ENCODE measurements around the gene APBA2.

The APBA2 gene

DNA sequence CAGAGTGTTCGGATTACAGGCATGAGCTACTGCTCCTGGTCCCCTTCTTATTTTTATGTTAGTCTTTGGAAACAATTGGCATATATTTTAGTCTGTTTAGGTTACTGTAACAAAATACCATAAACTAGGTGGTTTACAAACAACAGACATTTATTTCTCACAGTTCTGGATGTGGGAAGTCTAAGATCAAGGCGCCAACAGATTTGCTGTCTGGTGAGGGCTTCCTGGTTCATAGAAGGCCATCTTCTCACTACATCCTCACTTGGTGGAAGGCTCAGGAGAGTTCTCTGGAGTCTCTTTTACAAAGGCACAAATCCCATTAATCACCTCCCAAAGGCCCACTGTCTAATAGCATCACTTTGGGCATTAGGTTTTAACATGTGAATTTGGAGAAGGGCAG is 101.0 kb downstream of the APBA2 start:
- no peak for DNase-seq

DNA sequence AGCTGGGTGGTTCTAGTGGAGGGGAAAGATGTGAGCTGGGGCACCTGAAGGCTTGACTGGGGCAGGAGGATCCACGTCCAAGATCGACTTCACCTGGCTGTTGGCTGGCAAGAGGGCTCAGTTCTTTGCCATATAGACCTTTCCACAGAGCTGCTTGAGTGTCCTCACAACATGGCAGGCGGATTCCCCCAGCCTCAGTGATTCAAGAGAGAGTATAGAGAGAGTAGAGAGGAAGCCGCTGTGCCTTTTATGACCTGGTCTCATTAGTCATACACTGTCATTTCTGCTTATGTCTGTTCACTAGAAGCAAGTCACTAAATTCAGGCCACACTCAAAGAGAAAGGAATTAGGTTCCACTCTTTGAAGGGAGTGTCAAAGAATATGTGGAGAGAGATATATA is 101.6 kb downstream of the APBA2 start:
- no peak for DNase-seq

DNA sequence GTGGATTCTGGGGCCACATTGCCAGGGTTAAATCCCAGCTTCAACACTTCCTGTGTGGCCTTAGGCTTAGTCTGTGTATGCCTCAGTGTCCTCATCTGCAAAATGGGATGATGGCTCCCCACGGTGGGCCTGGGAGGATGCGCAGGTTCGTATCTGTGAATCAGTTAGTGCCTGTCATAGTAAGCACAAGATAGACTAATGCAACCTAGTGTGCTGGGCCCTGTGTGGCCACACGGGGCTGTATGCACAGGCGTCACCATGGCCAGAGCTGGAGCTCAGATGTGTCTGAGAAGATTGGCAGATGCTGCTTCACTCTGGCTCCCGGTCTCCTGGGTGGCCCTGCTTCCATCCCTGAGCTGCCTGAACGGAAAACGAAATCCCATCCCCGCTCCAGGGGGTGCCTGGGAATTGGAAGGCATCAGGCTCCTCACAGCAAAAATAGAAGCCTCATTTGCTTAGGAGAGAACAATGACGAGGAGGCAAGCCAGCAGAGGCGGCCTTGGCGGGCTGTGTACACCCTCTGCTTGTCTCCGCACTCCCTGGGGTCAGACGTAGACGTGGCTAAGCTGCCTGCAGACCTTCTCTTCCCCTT is 103.6 kb downstream of the APBA2 start:
- DNase-seq: no peak

DNA sequence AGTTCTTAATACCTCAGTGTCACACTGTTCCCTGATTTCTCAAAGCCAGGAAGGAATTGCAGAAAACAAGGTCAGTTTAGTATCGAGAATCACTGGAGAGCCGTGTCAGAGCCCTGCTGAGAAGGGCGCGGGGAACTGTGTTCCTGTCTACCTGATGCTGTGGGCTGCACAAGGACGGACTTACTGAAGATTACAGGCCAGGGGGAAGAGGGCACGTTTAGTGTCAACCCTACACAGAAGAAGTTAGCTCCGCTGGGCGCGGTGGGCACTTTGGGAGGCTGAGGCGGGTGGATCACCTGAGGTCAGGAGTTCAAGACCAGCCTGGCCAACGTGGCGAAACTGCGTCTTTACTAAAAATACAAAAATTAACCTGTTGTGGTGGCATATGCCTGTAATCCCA is 104.1 kb downstream of the APBA2 start:
- no peak for DNase-seq

DNA sequence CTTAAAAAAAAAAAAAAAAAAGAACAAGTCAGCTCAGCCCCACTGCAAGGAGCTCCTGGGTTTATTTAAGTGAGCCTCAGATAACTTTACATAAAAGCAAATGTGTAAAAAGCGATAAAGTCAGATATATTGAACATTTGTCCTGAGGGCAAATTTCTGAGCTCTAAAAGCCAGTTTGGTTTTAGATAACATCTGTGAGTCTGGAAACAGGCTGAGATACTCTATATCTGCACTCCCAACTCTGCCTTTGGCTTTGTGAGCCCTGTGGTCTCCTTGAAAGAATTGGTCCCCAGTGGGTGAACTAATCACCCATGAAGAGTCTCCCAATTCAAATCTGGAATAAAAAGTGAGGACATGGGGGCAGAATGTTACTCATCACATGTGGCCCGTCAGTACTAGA is 104.6 kb downstream of the APBA2 start:
- DNase-seq: no peak

DNA sequence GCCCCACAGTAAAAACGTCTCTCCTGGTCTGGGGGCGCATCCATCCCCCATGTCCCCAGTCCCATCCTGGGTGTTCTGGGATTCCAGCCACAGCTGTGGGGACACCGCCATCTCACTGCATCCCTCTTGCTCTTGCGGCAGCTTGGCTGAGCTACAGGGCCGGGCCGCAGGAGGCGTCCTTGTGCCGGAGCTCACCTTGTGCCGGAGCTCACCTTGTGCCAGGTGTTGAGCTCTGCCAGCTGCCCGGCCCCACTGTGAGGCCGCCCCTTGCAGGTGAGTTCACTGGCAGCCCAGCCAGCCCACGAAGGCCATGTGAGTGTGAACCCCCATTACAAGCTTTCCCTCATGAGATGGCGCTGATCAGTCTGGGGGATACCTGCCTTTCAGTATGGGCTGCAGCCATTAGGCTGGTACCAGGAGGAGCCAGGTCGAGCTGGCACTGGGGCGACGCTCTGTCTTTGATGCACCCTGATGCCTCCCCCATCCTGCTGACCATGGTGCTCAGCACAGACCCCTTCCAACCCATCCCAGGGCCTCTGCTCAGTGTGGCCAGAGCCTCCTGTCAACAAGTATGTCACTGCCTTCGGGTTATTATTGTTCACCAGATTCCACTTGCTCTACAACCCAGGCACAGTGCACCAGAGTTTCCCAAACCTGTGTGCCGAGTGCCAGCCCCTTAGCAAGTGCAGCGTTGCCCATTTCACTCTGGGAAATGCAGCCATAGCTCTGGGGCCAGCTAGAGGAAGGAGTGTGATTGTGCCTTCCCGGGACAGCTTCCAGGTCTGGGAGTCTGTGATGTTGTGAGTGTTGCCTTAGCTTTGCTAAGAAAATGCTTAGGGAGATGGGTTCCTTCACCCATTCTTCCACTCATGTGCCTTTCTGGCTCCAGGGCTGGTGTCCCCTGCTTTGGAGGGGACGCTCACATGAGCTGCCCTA is 105.7 kb downstream of the APBA2 start:
- DNase-seq: no peak

DNA sequence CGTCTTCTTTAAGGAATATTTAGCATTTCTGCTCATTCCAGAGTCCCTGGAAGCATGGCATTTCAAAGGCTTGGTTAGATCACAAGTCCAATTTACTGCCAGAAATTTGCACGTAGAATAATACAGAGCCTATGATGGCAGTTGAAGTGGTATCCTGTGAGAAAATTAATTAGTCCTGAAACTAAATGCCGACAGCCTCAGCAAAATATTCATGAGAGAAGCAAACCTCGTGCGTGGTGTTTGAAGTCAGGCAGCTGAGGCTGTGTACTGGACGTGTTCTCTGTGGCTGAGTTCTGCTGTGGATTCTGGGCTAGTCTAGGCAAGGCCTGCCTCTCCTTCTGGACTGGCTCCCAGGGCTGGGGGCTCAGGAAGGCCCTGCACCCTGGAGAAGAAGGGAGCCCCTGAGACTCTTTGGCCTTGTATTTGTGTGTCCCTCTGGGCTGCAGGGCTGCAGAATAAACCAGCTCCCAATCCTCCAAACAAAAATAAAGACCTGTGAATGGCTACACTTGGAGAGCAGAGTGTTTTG is 106.6 kb downstream of the APBA2 start:
- DNase-seq: no peak

DNA sequence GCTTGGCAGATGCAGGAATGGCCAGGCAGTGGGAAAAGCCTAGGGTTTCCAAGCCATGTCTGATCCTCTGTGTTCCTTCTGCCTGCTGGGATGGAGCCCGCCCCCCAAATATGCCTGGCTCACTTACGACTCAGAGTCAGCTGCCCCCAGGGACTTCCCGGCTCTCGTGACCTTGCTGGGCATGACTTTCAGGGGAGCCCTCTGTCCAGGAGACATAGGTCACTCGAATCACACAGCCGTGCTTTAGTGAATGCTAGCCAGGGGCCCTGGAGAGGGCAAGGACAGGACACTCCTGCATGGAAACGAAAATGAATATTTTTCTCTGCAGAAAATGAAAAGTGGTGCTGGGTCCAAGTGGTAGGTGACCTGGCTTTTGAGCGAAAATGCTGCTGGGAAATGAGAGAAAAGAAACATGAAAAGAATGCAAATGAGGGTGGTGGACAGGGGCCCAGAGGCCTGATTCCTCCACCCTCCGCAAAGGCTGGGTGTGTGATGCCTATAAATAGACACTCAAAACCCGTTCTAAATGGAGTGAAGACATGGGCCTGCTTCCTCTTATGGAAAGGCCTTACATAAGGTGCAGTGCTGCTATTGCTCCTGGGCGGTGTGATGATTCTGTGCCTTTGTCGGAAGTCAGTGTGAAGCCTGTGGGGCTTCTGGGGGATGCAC is 107.4 kb downstream of the APBA2 start:
- DNase-seq: no peak

DNA sequence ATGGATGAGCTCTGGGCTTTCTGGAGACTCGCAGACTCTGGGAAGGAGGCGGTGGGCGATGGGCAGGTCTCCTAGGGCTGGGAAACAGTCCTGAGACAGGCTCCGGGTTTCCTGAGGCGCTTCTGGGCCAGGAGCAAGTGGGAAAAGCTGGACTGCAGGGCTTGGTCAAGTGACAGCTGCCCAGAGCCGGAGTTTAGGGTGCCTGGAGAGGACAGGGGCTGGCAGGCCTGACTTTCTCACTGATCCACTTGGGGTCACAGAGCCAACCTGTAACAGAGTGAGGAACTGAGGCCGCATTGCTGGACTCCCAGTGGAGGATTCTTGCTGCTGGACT is 107.9 kb downstream of the APBA2 start:
- DNase-seq: no peak

DNA sequence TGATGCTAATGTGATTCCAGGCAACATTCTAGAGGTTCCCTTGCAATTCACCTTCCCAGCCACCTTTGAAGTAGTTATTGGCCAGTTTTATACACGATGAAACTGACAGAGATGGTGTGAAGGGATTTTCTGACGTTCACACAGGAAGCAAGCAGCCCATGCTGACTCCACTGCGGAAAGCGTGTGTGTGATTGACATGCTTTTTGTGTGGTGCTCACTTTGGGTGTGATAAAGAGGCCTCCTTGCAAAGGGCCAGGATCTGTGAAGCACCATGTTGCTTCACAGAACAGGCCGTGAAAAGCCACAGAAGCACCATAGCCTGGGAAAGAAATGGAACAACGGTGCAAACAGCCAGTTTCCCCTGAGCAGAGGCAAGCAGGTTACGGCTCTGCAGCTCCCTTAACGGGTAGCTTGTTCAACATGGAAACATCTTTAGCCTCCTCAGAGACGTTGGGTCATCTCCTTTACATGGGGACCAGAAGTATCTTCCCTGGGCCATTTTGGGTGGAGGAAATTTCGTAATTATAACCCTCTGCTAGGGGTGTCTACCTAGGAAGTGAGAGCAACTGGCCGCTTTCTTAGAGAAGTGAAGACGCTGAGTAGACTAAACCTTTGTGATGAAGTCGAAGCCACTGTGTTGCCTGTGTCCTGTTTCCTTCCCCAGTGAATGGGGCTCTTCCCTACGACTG is 108.5 kb downstream of the APBA2 start:
- DNase-seq: no peak

DNA sequence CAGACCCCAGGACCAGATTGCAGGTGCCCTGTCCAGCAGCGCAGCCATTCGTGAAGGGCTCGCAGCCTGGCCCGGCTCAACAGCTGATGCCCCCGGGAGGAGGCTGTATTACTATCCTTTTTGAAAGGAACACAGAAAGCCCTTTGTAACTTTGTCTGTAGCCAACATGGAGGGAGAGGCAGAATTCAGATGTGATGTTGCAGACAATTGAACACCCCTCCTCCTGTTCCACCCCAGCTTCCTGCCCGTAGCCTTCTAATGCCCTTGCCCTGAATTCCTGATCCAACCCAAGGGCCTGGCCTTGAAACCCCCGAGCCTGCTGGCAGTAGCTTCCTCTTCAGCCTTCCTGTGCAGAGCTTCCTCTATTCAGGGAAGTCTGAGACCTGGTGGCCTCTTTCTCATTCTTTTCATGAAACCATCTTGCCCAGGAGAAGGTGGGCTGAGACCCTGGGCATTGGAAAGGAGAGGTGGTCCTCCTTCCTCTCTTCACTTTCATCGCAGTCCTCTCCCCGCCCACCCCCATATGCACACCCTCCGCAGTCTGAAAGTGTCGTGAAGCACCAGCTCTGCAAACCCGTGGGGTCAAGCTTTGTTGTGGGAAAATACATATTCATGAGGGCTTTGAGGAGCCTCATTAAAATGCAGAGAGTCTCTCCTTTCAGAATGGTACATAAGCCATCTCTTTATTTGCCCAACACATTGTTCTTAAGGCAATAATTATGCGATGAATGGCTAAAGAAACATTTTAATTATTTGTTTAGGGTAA is 109.2 kb downstream of the APBA2 start:
- DNase-seq: no peak

DNA sequence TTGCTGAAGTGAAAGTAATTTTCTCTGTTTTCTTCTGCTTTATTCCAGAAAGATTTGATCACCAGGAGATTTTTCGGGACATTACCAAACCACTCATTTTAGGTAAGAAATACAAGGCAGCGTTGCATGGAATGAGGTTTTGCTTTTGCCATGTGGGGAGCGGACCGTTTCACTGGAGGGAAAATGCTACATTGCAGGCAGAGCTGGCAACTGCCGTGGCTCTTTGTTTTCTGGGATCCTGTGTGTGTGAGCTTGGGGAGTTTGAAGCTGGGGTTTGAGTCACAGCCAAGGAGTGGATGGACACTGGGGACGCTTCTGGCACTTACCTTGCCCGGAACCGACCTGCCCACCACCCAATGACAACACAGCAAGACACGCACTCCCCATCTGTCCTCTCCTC is 109.9 kb downstream of the APBA2 start:
- no peak for DNase-seq

DNA sequence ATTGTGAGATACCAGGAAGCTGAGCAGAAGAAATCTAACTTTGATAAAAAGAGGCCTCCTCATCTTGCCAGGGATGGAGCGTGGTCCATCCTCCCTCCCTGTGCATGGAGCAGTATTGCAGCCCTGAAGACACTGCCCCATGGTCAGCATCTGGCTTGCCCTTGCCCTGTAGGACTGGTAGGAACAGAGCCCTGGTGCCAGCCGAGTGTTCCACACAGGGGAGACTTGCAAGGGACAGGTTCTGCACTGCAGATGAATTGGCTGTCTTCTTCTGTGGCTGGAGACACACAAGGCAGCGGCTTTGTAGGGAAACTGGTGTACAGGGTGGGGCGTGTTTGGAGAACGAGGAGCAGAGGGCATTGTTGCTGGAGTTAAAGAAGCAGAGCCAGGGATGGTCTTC is 110.5 kb downstream of the APBA2 start:
- DNase-seq: no peak

DNA sequence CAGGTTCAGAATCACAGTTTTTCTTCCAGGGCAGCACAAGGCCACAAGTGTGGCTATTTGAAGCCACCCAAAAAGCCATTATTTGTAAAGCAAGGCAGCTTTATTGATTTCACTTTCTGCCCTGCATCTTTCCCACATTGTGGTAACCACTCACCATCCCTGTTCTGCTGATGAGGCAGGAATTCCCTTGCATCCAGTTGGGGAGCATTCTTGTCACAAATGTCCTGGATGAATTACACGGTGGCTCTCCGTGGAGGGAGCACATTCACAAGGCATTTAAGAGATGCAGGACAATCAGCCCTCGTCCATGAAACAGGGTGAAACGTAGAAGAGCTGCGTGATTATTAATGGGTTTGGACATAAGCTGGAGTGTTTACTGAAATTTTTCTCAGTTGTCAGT is 111.2 kb downstream of the APBA2 start:
- no peak for DNase-seq

DNA sequence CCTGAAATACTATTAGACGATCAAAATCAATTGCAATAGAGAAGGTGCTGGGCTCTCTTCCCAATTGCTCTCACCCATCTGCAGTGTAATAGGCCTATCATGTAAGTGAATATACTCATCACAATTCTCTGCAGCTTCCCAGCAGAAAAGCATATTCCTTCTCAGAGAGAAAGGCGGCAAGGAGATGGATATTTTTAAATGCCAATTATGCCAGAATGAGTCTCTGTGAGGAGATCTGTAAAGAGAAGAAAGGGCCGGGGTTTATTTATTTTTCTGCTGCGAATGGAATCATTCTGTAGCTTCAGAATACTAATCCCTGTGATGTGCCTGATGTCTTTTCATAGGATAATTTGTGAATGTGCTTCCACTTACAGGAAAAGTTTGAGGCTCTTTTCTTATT is 112.0 kb downstream of the APBA2 start:
- no peak for DNase-seq

DNA sequence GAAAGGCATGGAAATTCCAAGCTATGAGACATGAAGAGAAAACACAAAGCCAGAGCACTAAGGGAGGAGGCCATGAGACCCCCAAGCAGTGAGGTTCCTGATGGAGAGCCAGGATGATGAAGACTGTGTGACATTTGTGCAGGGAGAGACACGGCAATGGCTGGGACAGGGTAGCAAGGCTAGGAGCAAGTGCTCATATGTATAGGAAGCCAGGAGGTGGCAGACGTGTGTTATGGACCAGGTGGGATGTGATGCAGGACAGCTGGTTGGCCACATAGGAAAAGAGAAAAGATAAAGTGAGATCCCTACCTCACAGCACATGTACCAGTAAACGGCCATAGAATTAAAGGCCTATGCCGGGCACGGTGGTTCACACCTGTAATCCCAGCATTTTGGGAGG is 112.7 kb downstream of the APBA2 start:
- DNase-seq: no peak

DNA sequence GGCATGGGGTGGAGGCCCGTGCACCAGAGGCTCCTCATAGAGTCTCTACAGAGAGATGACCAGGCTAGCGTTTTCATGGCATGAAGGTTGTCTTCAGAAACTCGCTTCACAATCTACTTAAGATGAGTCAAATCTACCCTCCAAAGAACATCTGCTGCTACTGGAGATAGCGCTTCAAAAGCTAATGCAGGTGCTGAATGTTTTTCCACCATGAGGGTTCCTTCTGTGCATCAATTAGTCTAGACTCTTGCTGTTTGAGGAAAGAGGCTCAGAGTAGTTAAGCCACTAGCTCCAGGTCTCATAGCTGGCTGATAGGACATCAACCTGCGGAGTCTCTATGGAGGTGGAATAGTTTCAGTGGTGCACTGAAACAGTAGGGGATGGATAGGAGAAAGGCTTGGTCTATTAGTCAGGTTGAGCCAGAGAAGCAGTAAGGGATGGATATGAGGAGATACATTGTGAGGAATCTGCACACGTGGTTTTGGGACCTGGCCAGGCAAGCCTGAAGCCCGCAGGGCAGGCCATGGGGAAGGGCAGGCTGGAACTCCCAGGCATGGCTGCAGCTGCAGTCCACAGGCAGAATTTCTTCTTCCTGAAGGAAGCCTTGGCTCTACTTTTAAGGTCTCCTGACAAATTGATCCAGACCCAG is 117.5 kb downstream of the APBA2 start:
- DNase-seq: no peak

DNA sequence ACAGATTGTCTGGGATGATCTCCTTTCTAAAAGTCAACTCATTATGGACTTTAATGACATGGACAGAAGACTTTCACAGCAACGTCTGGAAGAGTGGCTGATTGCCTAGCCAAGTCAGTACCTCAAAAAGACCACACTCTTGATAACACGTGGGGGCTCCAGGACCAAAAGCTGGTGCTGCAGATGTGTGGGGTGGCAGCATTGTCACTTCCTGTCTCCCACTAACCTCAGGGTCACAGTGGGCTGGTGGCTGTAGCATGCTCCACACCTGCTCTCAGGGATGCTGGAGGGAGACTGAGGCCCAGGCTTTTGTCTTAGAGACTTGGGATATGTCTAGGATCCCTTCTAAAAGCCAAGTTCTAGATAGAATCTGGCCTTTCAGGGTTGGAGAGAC is 118.1 kb downstream of the APBA2 start:
- no peak for DNase-seq

DNA sequence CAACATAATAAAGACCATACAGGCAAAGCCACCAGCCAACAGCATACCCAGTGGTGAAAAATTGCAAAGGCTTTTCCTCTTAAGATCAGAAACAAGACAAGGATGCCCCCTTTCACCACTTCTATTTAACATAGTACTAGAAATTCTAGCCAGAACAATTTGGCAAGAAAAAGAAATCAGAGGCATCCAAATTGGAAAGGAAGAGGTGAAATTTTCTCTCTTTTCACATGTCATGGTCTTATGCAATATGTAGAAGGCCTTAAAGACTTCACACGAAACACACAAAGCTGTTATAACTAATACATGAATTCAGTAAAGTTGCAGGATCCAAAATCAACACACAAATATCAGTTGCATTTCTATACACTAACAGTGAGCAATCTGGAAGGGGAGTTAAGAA is 120.2 kb downstream of the APBA2 start:
- no peak for DNase-seq

DNA sequence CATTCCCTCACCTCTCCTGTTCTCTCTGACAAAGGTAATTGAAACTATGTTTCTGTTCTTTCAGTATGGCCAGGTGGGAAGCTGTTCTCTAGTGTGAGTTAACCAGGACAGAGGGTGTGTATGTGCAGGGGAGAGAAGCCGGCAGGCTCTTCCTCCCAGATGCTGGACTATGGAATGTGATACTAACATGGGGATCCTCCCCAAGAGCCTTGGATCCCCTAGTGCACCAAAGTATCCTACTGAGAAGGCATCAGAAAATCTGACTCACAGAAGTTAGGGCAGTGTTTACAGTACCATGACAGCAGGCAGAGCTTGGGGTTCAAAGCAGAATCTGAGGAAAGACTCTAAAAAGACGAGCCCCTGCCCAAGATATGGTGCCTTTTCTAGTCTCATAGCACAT is 123.1 kb downstream of the APBA2 start:
- DNase-seq: no peak

DNA sequence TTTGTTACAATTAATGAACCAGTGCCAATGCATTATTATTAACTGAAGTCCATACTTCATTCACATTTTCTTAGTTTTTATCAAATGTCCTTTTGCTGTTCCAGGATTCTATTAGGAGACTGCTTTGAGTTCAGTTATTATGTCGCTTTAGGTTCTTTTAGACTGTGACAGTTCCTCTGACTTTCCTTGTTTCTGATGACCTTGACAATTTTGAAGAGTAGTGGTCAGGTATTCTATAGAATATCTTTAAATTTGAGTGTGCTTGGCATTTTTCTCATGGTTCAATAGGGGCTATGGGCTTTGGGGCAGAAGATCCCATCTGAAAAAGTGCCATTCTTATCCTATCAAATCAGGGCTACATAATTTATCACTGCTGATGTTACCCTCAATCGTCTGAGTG is 126.3 kb downstream of the APBA2 start:
- no peak for DNase-seq

DNA sequence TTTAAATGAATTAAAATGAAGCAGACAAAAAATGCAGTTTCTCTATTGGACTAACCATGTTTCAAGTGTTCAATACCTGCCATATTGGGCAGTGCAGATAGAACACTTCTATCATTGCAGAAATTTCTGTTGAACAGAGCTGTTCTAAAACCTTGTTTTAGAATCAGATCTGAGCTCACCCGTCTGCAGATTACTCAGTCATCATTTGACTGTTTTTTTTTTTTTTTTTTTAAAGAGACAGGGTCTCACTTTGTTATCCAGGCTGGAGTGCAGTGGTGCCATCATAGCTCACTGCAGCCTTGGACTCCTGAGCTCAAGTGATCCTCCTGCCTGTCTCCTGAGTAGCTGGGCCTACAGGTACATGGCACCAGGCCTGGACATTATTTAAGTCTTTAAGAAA is 128.7 kb downstream of the APBA2 start:
- DNase-seq: no peak

All from activated gamma-delta T cell (primary cell).